Measurements from ENCODE around the gene DICER1.
"Not testable (repeated sequence)": the region's sequence is repeated elsewhere in the genome, so short reads cannot be mapped to it uniquely, and the experiment has no call there.

DICER1 gene

DNA sequence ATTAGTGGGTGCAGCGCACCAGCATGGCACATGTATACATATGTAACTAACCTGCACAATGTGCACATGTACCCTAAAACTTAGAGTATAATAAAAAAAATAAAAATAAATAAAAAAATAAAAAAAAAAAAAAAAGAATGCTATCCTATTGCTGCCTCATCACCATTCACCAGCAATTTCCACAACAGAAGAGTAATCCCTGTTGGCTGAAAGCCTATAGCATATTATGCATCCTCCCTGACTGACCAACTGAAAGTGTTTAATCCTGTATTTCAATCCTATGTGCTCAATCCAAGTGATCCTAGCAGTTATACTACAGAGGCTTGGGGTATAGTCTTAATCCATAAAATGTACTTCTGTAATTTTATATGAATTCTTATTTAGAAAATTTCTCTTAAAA is 18.5 kb downstream of the DICER1 start:
- Histone ChIP-seq H3K36me3 (replicated peaks; ENCODE audit: insufficient read depth, low read length) (no peaks in the 10 kb centered on the region), H3K27ac (ENCODE audit: low read length) (no peak overlapping the region), H3K27me3 (replicated peaks; ENCODE audit: insufficient read depth, low read length) (no peaks in the 10 kb centered on the region), H2AFZ (ENCODE audit: low read length) (no peak overlapping the region), H3K4me2 (ENCODE audit: low read depth, low read length) (no peak overlapping the region), H3K4me1 (ENCODE audit: low read length) (no peaks in the 10 kb centered on the region), H3K9me3 (replicated peaks; ENCODE audit: insufficient read depth, low read length) (no peaks in the 10 kb centered on the region), H4K20me1 (ENCODE audit: insufficient read depth, low read length) (no peaks in the 10 kb centered on the region), H3F3A (ENCODE audit: insufficient read depth, low read length) (no peaks in the 10 kb centered on the region), H3K79me2 (ENCODE audit: low read length) (peaks cover 67% of the 10 kb centered on the region), H3K4me3 (ENCODE audit: low read length) (no peak overlapping the region), H3K9me2 (replicated peaks; ENCODE audit: insufficient read depth, low read length) (no peaks in the 10 kb centered on the region), H3K9ac (ENCODE audit: low read length) (no peak overlapping the region)
- DNase-seq = no peak
- no peak for TF ChIP-seq CTCF (IDR thresholded peaks at IDR 0.05; ENCODE audit: low read length)
- TF ChIP-seq EZH2phosphoT487 (IDR thresholded peaks at IDR 0.05; ENCODE audit: low read length) = no peak
- TF ChIP-seq EZH2 (optimal IDR thresholded peaks at IDR 0.05; ENCODE audit: low read depth, low read length) = no peak

DNA sequence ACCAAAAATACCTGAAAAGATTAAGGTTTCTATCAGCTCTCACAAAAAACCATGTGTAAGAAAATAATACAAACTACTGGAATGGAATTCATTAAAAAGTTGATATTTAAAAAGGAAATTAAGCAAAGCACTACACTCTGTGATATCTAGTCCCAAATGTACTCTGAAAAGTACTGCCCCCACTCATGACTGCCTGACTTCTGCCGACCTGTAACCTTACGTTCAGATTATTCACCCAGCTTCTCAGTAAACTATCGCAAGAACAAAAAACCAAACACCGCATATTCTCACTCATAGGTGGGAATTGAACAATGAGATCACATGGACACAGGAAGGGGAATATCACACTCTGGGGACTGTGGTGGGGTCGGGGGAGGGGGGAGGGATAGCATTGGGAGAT is 18.9 kb downstream of the DICER1 start:
- H4K20me1 ChIP-seq (ENCODE audit: insufficient read depth, low read length); H3K27ac ChIP-seq (ENCODE audit: low read length): not testable (repeated sequence)

GRCh38 chr14:95137804-95138167 is 19.5 kb downstream of the DICER1 start:
- no peak overlapping the region for H3K27ac ChIP-seq (ENCODE audit: low read length)

More for the DNA sequence above, 18.9 kb downstream of the DICER1 start:
- not testable (repeated sequence) for H3K27me3 ChIP-seq (replicated peaks; ENCODE audit: insufficient read depth, low read length); H3F3A ChIP-seq (ENCODE audit: insufficient read depth, low read length); DNase-seq; H3K9me3 ChIP-seq (replicated peaks; ENCODE audit: insufficient read depth, low read length); H3K4me2 ChIP-seq (ENCODE audit: low read depth, low read length); H3K4me1 ChIP-seq (ENCODE audit: low read length); H3K36me3 ChIP-seq (replicated peaks; ENCODE audit: insufficient read depth, low read length); H3K9me2 ChIP-seq (replicated peaks; ENCODE audit: insufficient read depth, low read length); H2AFZ ChIP-seq (ENCODE audit: low read length); H3K9ac ChIP-seq (ENCODE audit: low read length); H3K4me3 ChIP-seq (ENCODE audit: low read length)
- H3K79me2 ChIP-seq (ENCODE audit: low read length) = peaks cover 64% of the 10 kb centered on the region

More at GRCh38 chr14:95137804-95138167, 19.5 kb downstream of the DICER1 start:
- no peak overlapping the region for H3K4me3 ChIP-seq (ENCODE audit: low read length)
- H3K9me3 ChIP-seq (replicated peaks; ENCODE audit: insufficient read depth, low read length) = no peaks in the 10 kb centered on the region
- H2AFZ ChIP-seq (ENCODE audit: low read length) = no peak overlapping the region
- no peaks in the 10 kb centered on the region for H3K36me3 ChIP-seq (replicated peaks; ENCODE audit: insufficient read depth, low read length)
- no peak overlapping the region for H3K9ac ChIP-seq (ENCODE audit: low read length)
- DNase-seq = no peak
- H3K9me2 ChIP-seq (replicated peaks; ENCODE audit: insufficient read depth, low read length) = no peaks in the 10 kb centered on the region
- H3K79me2 ChIP-seq (ENCODE audit: low read length) = peaks cover 57% of the 10 kb centered on the region
- TF ChIP-seq EZH2phosphoT487 (IDR thresholded peaks at IDR 0.05; ENCODE audit: low read length) = no peak
- TF ChIP-seq CTCF (IDR thresholded peaks at IDR 0.05; ENCODE audit: low read length) = no peak
- no peak for TF ChIP-seq EZH2 (optimal IDR thresholded peaks at IDR 0.05; ENCODE audit: low read depth, low read length)
- no peak overlapping the region for H3K4me2 ChIP-seq (ENCODE audit: low read depth, low read length)
- H4K20me1 ChIP-seq (ENCODE audit: insufficient read depth, low read length) = no peaks in the 10 kb centered on the region
- H3K27me3 ChIP-seq (replicated peaks; ENCODE audit: insufficient read depth, low read length) = no peaks in the 10 kb centered on the region
- no peaks in the 10 kb centered on the region for H3F3A ChIP-seq (ENCODE audit: insufficient read depth, low read length)
- H3K4me1 ChIP-seq (ENCODE audit: low read length) = no peaks in the 10 kb centered on the region

All from MM.1S (cell line).